ENCODE results near the gene GDAP2. TPM values are rescaled to one million over a fixed set of nuclear protein-coding genes. Genes with fewer than 3 reads are reported as not detected.

Gene GDAP2
- total RNA-seq, 2 donors from 2014 or later = 26.1 to 37.2 TPM

- no peak for DNase-seq (ENCODE audit: low spot score)
- intact Hi-C loops (cut with DNase I) = no loop called here
These were observed 24.4 kb downstream of the GDAP2 start for GRCh38 chr1:117905019-117905418.

- DNase-seq (ENCODE audit: low spot score) = no peak
- intact Hi-C loops (cut with DNase I) = no loop called here
These were observed 24.9 kb downstream of the GDAP2 start for GRCh38 chr1:117904485-117904884.

- DNase-seq (ENCODE audit: low spot score) = no peak
- intact Hi-C loops (cut with DNase I) = no loop called here
These were observed 26.5 kb downstream of the GDAP2 start for GRCh38 chr1:117902944-117903343.

GRCh38 chr1:117899801-117900200 lies 29.6 kb downstream of the GDAP2 start:
- intact Hi-C loops (cut with DNase I) = loop anchor here in 1 of 2 donors (10.0 kb wide), 1 partner anchor 365 kb away; no protein-coding TSS in a partner anchor
- no peak for DNase-seq (ENCODE audit: low spot score)

- intact Hi-C loops (cut with DNase I) = loop anchor here in 1 of 2 donors (10.0 kb wide), 1 partner anchor 363 kb away; no protein-coding TSS in a partner anchor
- no peak for DNase-seq (ENCODE audit: low spot score)
These were observed 31.9 kb downstream of the GDAP2 start for GRCh38 chr1:117897551-117897950.

- DNase-seq (ENCODE audit: low spot score) = no peak
These were observed 33.8 kb downstream of the GDAP2 start for GRCh38 chr1:117895482-117896114.

GRCh38 chr1:117894078-117894477 lies 35.3 kb downstream of the GDAP2 start:
- intact Hi-C loops (cut with DNase I) = loop anchor here in 1 of 2 donors (10.0 kb wide), 1 partner anchor 359 kb away; no protein-coding TSS in a partner anchor
- no peak for DNase-seq (ENCODE audit: low spot score)

More at GRCh38 chr1:117895482-117896114, 33.8 kb downstream of the GDAP2 start:
- intact Hi-C loops (cut with DNase I) = loop anchor here in 1 of 2 donors (10.0 kb wide), 1 partner anchor 361 kb away; no protein-coding TSS in a partner anchor

- intact Hi-C loops (cut with DNase I) = loop anchor here in 1 of 2 donors (10.0 kb wide), 1 partner anchor 358 kb away; no protein-coding TSS in a partner anchor
- DNase-seq (ENCODE audit: low spot score) = no peak
These were observed 36.9 kb downstream of the GDAP2 start for GRCh38 chr1:117892512-117892911.

GRCh38 chr1:117890452-117890851 lies 39.0 kb downstream of the GDAP2 start:
- DNase-seq (ENCODE audit: low spot score) = no peak
- intact Hi-C loops (cut with DNase I) = loop anchor here in 1 of 2 donors (10.0 kb wide), 1 partner anchor 356 kb away; no protein-coding TSS in a partner anchor

- no peak for DNase-seq (ENCODE audit: low spot score)
- intact Hi-C loops (cut with DNase I) = no loop called here
These were observed 43.2 kb downstream of the GDAP2 start for GRCh38 chr1:117886101-117886795.

GRCh38 chr1:117883616-117884015 lies 45.8 kb downstream of the GDAP2 start:
- intact Hi-C loops (cut with DNase I) = no loop called here
- no peak for DNase-seq (ENCODE audit: low spot score)

- intact Hi-C loops (cut with DNase I) = no loop called here
- DNase-seq (ENCODE audit: low spot score) = no peak
These were observed 50.1 kb downstream of the GDAP2 start for GRCh38 chr1:117879284-117879683.

- intact Hi-C loops (cut with DNase I) = no loop called here
- DNase-seq (ENCODE audit: low spot score) = no peak
These were observed 51.6 kb downstream of the GDAP2 start for GRCh38 chr1:117877823-117878222.

GRCh38 chr1:117871013-117871412 lies 58.4 kb downstream of the GDAP2 start:
- DNase-seq (ENCODE audit: low spot score) = no peak
- intact Hi-C loops (cut with DNase I) = no loop called here

GRCh38 chr1:117861694-117862093 lies 67.7 kb downstream of the GDAP2 start:
- intact Hi-C loops (cut with DNase I) = no loop called here

GRCh38 chr1:117860896-117861610 lies 68.4 kb downstream of the GDAP2 start:
- intact Hi-C loops (cut with DNase I) = no loop called here
- no peak for DNase-seq (ENCODE audit: low spot score)

More at GRCh38 chr1:117861694-117862093, 67.7 kb downstream of the GDAP2 start:
- DNase-seq (ENCODE audit: low spot score) = no peak

- no peak for DNase-seq (ENCODE audit: low spot score)
- intact Hi-C loops (cut with DNase I) = no loop called here
These were observed 69.5 kb downstream of the GDAP2 start for GRCh38 chr1:117859901-117860300.

GRCh38 chr1:117857418-117857817 lies 72.0 kb downstream of the GDAP2 start:
- DNase-seq (ENCODE audit: low spot score) = no peak
- intact Hi-C loops (cut with DNase I) = no loop called here

- intact Hi-C loops (cut with DNase I) = no loop called here
- no peak for DNase-seq (ENCODE audit: low spot score)
These were observed 76.4 kb downstream of the GDAP2 start for GRCh38 chr1:117852853-117853553.
